NCI-H2227 treated with DMSO at 0.1 percent for 48 hours (cell line): Measurements from ENCODE around the gene REC114.
"Not testable (repeated sequence)": the region's sequence is repeated elsewhere in the genome, so short reads cannot be mapped to it uniquely, and the experiment has no call there.

ENCODE experiments used
- DNase-seq: peaks from one replicate; lab custom pipeline; 2025; lab: John Stamatoyannopoulos, UW

The REC114 gene

GRCh38 chr15:73530649-73531048 is 87.7 kb downstream of the REC114 start:
- no peak for DNase-seq

- DNase-seq = no peak
Observed at GRCh38 chr15:73538123-73538522, 95.2 kb downstream of the REC114 start.

GRCh38 chr15:73538563-73539211 is 95.7 kb downstream of the REC114 start:
- DNase-seq = no peak

GRCh38 chr15:73539212-73540128 is 96.5 kb downstream of the REC114 start:
- DNase-seq = no peak

- DNase-seq = no peak
Observed at GRCh38 chr15:73540161-73540560, 97.2 kb downstream of the REC114 start.

- DNase-seq = no peak
Observed at GRCh38 chr15:73541479-73541878, 98.5 kb downstream of the REC114 start.

GRCh38 chr15:73548925-73549324 is 106.0 kb downstream of the REC114 start:
- not testable (repeated sequence) for DNase-seq

GRCh38 chr15:73550190-73550589 is 107.2 kb downstream of the REC114 start:
- no peak for DNase-seq

- DNase-seq = no peak
Observed at GRCh38 chr15:73555080-73555479, 112.1 kb downstream of the REC114 start.

GRCh38 chr15:73558529-73558928 is 115.6 kb downstream of the REC114 start:
- no peak for DNase-seq

- DNase-seq = peak; percentile 57
Observed at GRCh38 chr15:73560501-73561117, 117.6 kb downstream of the REC114 start.

GRCh38 chr15:73564255-73564654 is 121.3 kb downstream of the REC114 start:
- no peak for DNase-seq

GRCh38 chr15:73567020-73567419 is 124.1 kb downstream of the REC114 start:
- DNase-seq = no peak

GRCh38 chr15:73568564-73569280 is 125.8 kb downstream of the REC114 start:
- DNase-seq = no peak

GRCh38 chr15:73569361-73569760 is 126.4 kb downstream of the REC114 start:
- no peak for DNase-seq

GRCh38 chr15:73570355-73571032 is 127.5 kb downstream of the REC114 start:
- no peak for DNase-seq

GRCh38 chr15:73571346-73571745 is 128.4 kb downstream of the REC114 start:
- no peak for DNase-seq

- no peak for DNase-seq
Observed at GRCh38 chr15:73572296-73572695, 129.3 kb downstream of the REC114 start.

- no peak for DNase-seq
Observed at GRCh38 chr15:73573037-73573436, 130.1 kb downstream of the REC114 start.

GRCh38 chr15:73573572-73573971 is 130.6 kb downstream of the REC114 start:
- DNase-seq = no peak

- no peak for DNase-seq
Observed at GRCh38 chr15:73575636-73576247, 132.8 kb downstream of the REC114 start.
